ENCODE data around the gene CARS2.
"Not testable (repeated sequence)": the region's sequence is repeated elsewhere in the genome, so short reads cannot be mapped to it uniquely, and the experiment has no call there.

The CARS2 gene

DNA sequence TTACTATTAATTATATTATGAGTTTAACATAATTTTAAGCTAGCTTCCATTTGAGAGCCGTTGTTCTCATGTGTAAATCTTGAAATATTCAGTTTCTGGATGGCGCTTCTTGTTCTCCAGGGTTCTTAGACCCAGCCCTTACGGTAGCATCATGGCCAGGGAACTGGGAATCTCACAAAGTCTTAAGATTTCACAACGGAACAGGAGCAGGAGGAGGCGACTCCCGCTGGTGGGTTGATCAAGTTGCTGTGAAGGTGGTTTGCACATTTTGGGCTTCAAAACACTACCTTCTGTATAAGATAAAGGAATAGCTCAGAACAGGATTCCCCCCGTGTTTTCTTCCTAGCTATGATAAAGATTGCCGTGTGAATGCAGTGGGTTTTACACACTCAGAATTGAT lies 87.7 kb downstream of the CARS2 start:
- DNase-seq: no peak

DNA sequence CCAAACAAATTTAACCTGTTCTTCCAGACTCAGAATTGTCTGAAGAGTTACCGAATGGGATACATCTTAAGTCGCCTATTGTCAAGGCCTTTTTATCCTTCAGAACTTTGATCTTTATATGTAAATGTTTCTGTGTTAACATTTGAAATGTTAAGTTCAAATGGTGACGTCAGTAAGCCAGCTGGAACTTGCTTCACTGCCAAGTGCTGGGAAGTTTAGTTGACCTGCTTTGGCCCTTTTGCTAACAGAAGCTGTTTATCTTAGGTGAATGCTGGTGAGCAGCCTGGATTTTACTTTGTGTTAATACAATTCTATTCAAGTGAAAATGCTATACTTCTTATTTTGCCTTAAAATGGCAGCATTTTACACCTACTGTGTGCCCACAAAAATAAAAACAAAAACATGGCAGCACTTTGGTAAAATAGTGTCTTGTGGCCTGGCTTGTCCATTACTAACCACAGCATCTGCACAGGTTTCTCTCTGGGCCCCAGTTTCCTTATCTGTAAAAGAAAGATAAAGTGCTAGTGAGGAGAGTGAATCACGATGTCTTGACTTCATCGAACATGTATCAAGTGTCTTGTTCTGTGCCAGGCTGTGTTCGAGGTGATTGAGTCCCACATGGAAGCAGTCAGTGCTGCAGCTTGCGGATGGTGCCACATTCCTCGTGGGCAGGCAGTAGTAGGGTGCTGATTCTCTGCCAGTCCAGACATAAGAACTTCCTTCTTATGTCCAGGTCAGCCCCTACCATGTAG lies 88.4 kb downstream of the CARS2 start:
- no peak for DNase-seq

DNA sequence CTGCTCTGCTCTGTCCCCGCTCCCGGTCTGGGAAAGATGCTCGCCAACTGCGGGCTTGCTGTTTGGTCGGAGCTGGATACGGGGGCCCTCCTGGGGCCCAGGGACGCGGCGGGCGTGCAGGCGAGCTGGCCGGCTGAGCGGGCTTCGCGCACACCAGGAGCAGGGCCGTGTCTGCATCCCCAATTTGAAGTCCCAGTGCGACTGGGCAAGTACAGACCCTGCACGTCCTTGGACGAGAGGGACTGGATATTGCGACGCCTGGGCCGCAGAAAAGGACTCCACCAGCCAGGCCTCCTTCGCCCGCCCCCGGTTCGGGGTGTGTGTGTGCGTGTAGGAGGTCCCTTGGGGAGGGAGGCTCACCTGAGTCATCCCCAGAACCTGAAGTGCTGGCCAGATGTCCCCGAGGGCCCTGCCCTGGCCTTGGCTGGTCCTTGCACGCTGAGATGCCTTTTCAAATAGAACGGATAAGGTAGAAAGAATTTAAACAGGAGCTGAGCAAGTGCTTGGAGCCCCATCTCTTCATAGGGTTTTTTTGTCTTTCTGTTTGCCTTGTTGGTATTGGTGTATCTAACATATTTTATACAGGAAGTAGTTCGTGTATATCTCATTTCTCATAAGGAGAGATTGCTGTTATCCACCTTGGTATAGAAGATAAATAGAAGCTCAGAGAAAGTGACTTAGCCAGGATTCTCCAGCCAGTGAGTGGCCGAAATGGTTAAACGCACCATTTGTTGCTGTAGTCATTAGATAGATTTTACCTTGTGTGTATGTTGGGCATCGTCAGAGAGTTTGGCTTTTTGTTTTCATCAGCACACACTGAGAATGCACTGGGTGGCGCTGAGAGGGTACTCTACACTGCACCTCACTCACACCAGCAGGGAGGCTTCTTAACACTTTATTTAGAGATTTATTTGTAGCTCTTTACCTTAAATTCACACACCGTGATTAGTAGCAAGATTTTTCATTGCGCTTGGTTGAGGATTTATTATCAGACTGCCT lies 89.5 kb downstream of the CARS2 start:
- no peak for DNase-seq

DNA sequence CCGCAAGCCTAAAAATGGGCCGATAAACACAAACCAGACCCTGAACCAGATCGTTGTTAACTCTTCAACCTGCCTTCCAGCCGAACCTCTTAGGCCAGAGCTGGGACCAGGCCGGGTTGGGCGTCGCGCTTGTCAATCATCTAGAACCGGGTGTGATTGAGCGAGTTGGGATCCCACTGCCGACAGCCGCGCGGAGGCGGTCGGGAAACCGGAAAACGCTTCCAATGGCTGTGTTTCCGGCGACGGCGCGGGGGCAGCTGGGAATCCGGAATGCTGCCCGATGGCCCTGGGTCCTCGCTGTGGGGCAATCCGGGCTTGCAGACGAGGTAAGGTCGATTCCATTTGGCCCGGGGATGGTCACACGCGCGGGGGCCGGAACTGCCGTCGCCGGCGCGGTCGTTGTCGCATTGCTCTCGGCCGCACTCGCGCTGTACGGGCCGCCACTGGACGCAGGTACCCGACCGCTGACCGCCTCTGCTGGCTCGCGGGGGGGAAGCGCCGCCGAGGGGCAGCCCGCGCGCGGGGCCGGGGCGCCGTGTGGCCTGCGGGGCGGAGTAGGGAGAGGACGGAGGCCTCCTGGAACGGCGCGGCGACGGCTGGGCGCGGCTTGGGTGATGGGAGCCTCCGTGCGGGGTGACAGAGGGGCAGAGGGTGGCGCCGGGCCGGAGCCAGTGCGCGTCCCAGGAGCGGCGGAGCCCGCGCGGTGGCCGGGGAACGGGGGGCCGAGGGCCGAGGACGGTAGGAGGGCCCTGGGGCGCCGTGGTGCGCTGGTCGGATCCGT lies 90.4 kb downstream of the CARS2 start, which contains the start of gene NAXD:
Gene NAXD, plus strand, starts transcription at position 224 of the 781 bp plus-strand sequence. Its CDS starts 57 bp downstream, at position 281.
- DNase-seq: peak; percentile 94

DNA sequence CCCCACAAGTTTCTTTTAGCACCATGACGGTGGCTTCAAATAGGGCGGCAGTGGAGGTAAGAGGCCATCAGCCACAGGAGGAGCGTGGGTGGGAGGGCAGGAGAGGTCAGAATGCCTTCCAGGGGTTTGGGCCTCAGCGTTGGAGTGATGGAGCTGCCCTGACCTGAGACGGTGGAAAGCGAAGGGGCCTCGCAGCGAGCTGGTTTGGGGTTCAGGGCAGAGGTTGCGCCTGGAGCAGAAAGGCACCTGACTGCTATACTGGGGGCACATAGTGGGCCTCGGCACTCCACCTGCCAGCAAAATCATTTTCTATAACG lies 91.0 kb downstream of the CARS2 start:
- no peak for DNase-seq

DNA sequence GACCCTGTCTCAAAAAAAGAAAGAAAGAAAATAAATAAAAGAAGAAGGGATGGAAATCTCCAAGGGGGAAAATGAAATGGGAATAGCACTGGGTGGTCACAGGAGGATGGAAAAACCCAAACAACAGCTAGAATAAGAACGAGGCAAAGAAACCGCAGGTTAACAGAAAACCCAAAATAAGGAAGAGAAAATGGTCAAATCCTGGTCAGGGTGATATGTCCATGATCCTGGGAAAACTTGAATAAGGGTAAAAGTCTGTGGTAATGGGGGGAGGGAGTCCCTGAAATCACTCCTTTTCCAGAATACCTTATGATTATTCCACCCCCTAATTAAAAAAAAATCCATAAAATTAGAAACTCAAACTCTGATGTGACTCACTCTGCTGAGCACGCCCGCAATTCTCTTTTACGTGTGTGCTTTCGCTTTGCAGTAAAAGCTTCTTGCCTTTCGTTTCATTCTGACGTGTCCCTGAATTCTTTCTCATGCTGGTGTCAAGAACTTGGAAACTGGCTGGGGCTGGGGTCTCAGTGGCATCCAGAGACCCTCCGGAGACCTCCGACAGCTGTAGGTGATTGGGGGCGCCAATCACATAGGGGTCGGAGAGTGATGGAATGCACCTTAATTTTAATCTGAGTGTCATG lies 94.8 kb downstream of the CARS2 start:
- DNase-seq: no peak

DNA sequence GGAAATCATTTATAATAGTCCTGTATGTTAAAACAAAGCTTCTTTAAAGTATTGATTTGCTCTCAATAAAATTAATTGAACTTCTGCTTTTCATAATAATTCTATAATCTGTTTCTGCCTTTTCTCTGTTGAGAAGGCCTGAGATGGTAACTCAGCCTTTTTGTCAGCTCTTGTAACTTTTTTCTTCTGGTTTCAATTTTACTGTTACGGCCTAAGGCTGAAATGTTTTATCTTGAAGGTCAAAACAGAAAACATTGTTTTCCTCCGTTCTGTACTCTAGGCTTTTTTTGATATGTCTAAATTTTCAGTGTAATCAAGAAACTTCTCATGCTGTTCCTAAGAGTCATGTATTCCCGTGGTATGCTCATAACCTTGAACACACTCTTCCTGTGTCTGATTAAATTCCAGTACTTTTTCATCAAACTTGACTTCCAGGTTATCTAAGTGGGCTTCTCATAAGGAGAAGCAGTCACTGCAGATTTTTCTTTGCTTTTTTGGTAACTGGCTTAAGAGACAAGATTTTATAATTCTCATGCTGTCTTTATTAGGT lies 98.2 kb downstream of the CARS2 start:
- DNase-seq: no peak

DNA sequence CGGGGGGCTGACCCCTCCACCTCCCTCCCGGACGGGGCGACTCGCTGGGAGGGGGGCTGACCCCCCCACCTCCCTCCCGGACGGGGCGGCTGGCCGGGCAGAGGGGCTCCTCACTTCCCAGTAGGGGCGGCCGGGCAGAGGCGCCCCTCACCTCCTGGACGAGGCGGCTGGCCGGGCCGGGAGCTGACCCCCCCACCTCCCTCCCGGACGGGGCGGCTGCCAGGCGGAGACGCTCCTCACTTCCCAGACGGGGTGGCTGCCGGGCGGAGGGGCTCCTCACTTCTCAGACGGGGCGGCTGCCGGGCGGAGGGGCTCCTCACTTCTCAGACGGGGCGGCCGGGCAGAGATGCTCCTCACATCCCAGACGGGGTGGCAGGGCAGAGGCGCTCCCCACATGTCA lies 99.6 kb downstream of the CARS2 start:
- DNase-seq: not testable (repeated sequence)

DNA sequence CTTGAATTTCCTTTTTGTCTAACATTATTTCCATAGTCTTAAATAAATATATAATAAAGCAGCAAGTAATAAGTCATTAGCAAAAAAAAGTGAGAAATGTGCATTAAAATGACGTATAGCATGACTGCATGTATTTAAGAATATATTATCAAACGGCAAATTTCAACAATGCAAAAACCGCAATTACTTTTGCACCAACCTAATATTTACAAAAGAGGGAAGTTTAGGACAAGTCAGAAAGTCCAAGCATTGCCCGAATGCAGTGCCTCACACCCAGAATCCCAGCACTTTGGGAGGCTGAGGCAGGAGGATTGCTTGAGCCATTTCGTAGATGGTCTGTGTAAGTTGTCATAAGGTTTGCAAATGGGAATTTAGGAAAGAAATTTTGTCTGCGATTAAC lies 100.8 kb downstream of the CARS2 start:
- DNase-seq: no peak

DNA sequence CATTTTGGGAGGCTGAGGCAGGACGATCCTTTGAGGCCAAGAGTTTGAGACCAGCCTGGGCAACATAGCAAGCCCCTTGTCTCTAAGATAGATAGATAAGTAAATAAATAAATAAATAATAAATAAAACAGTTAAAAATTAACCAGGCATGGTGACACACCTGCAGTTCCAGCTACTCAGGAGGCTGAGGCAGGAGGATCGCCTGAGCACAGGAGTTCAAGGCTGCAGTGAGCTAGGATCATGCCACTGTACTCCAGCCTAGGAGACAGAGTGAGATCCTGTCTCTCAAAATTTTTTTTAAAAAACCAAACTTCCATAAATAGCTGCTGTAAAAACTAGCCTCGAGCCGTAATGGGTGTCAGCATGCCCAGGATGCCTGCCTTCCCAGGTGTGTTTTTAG lies 104.9 kb downstream of the CARS2 start:
- DNase-seq: no peak

DNA sequence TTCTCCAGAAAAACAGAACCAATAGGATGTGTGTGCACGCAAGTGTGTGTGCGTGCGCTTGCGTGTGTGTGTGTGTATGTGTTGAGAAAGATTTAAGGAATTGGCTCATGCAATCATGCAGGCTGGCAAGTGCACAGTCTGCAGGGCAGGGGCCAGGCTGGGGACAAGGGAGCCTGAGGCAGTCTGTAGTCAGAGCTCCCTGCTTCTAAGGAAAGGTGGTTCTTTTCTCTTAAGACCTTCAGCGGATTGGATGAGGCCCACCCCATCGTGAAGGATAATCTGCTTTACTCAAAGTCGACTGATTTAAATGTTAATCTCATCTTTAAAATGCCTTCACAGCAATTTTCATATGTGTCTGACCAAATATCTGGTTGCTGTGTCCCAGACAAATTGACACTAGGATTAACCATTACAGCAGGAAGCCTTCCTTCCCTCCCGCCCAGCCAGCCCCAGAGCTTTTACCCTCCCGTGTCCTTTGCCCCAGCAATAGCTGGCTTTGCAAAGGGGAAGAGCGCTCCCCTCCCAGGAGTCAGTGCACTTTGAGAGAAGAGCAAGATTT lies 105.6 kb downstream of the CARS2 start:
- DNase-seq: no peak

DNA sequence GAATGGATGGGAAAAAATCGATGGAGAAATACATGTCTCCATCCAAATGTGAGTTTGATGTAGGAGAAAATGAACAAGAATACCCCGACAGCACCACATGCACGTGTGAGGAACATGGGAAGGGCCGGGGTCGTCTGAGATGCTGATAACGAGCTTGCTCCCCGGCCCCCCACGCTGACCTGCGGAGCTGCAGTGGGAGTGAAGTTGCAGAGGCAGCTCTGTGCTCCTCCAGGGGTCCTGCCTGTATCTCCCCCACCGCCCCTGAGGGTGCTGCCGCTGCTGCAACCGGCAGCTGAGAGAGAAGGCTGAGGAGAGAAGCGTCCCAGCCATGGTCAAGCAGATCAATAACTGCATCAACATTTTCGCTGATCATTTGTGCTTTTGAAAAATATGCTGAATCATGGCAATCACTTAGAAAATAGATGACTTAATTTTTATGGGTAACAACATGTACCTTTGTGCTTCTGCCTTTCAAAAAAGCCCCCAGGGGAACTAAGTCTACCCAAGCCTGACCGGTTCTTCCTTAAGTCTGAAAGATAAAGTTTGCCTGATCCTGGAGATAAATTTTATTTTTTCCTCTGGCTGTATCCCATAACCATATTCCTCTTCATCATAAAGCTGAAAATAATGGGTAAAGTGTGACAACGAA lies 108.8 kb downstream of the CARS2 start:
- no peak for DNase-seq

DNA sequence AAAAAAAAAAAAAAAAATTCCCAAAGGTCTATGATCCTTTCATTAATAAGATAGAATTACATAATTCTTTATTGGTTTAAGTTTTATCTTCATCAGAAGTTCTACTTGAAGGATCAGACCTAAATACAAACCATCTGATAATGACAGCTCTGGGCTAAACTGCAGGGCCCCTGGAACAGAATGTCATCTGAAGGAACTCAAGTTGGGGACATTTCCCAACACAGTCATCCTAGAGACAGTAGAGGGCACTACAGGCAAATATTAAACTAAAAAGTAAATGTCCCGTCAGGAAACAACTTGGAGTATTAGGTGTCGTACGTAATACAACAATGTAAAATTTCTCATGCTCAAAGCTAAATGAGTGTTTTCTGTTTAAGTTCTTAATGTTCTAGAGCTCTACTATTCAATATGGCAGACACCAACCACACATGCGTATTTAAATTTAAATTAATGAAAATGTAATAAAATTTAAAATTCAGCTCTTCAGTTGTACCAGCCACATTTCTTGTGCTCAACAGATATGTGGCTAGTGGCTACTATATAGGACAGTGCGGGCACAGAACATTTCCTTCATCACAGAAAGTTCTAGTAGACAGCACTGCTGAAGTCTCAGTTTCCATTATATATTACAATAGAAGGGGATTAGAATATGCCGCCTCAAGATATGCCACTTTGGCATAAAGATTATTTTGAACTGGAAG lies 112.3 kb downstream of the CARS2 start:
- peak; percentile 29 for DNase-seq

DNA sequence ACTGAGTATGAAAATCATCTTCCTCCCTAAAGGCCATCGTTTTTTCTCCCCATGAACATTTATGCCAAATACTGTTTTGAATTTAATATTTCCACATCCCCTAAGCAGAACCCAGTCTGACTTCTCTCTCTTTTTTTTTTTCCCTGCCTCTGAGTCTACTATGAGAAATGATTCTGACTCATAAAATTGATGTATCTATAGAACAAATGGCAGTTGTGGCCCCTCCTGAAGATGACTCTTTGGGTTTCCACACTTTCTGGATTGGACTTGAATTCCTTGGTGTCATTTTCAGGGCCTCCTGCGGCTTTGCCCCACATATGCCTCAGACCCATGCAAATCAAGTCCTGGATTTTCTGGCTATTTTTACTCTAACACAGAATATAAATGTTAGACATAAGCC lies 113.3 kb downstream of the CARS2 start:
- DNase-seq: no peak
